ENCODE results near the gene CDV3. TPM values are rescaled to one million over a fixed set of nuclear protein-coding genes. Genes with fewer than 3 reads are reported as not detected.

CDV3 gene
- total and polyA plus RNA-seq, 10 of the 15 experiments (the other 5 are each of a cell fraction or from before 2014, with no cell fraction given) = 42.3 to 466 (median 136) TPM

- no peak for ATAC-seq
- no TSS peak for BruUV-seq (replicated peaks)
Measured at GRCh38 chr3:133611534-133611933, 38.0 kb downstream of the CDV3 start.

GRCh38 chr3:133620066-133620784 lies 46.7 kb downstream of the CDV3 start:
- H3K79me2 ChIP-seq (ENCODE audit: control insufficient read depth, insufficient read depth, low read length) = no peaks in the 10 kb centered on the region
- WGBS (ENCODE audit: insufficient coverage, insufficient replicate concordance, low lambda C conversion rate, missing lambda C conversion rate) = 37% methylated on average over 13 of the region's 13 CpGs
- no peaks in the 10 kb centered on the region for H3K9me3 ChIP-seq (replicated peaks; ENCODE audit: control insufficient read depth, insufficient read depth, low read length)
- SMC1A ChIA-PET (ENCODE audit: uncharacterized antibody, unreplicated experiment) = interaction anchor here (0.7 to 1.7 kb wide), 11 partner anchors 13 to 178 kb away, joined by 3 to 8 read pairs (median 4); no protein-coding TSS in a partner anchor
- no peak overlapping the region for H2AFZ ChIP-seq (ENCODE audit: control insufficient read depth, low read depth, low read length)
- FAIRE-seq (peak; percentile 97), ATAC-seq (peak; percentile 99), DNase-seq (ENCODE audit: low read depth, low spot score) (peak; percentile 94)
- BruUV-seq (replicated peaks) = no TSS peak
- RAD21 ChIA-PET (ENCODE audit: unreplicated experiment) = interaction anchor here (1.2 to 1.6 kb wide), 3 partner anchors 27 to 42 kb away, joined by 3 to 5 read pairs (median 3); no protein-coding TSS in a partner anchor
- H3K4me1 ChIP-seq (ENCODE audit: control insufficient read depth, insufficient read depth, low read length) = peaks cover 20% of the 10 kb centered on the region
- in situ Hi-C loops (cut with MboI) = no loop called here
- peaks cover 9 to 42% of the 10 kb centered on the region in 2 experiments for H3K36me3 ChIP-seq (ENCODE audit: control insufficient read depth in 2 of 2, insufficient read depth in 2 of 2, low read length in 1 of 2)
- peak overlapping the region; percentile 63 for H3K4me2 ChIP-seq (ENCODE audit: control insufficient read depth, insufficient read depth)
- H3K27ac ChIP-seq (ENCODE audit: control insufficient read depth, insufficient read depth) = peak overlapping the region; percentile 56; the same call in 1 of the 2 replicates
- no peaks in the 10 kb centered on the region for H3K27me3 ChIP-seq (replicated peaks in 1 of 2; ENCODE audit: control insufficient read depth in 2 of 2, insufficient read depth in 2 of 2, low read length in 1 of 2)
- no peaks in the 10 kb centered on the region for H4K20me1 ChIP-seq (ENCODE audit: control insufficient read depth, insufficient read depth)
- CTCF ChIA-PET = interaction anchor here (0.7 to 1.4 kb wide), 3 partner anchors 42 to 160 kb away, joined by 3 to 10 read pairs (median 3); no protein-coding TSS in a partner anchor
- no peak overlapping the region for H3K4me3 ChIP-seq
- no peak overlapping the region for H3K9ac ChIP-seq (ENCODE audit: control insufficient read depth, insufficient read depth, low read length)
- intact Hi-C loops (cut with micrococcal nuclease; ENCODE audit: unreplicated experiment) = loop anchor here (5.0 kb wide), 2 partner anchors 43 to 143 kb away; no protein-coding TSS in a partner anchor
- POLR2A ChIA-PET = interaction anchor here (0.8 to 1.0 kb wide), 2 partner anchors 47 to 48 kb away, joined by 4 to 5 read pairs; partner anchors contain the start of gene CDV3
- TF ChIP-seq ZNF687 (IDR thresholded peaks at IDR 0.05) (no peak), ATF3 (IDR thresholded peaks at IDR 0.05; ENCODE audit: borderline replicate concordance, extremely low read depth, low read depth, low read length) (no peak), MYC (IDR thresholded peaks at IDR 0.05; ENCODE audit: insufficient read depth, insufficient read length, insufficient replicate concordance, low read length, severe bottlenecking) (no peak), ZBTB33 (IDR thresholded peaks at IDR 0.05) (no peak), ZNF207 (IDR thresholded peaks at IDR 0.05; ENCODE audit: borderline replicate concordance) (no peak; the same call in 1 of the 2 replicates), BHLHE40 (IDR thresholded peaks at IDR 0.05; ENCODE audit: borderline replicate concordance in 1 of 2, low read depth in 2 of 2, low read length in 1 of 2) (no peak; a peak in 1 of 4 replicates)

More at GRCh38 chr3:133611534-133611933, 38.0 kb downstream of the CDV3 start:
- Histone ChIP-seq H3K27ac (ENCODE audit: control insufficient read depth, insufficient read depth) (no peak overlapping the region), H4K20me1 (ENCODE audit: control insufficient read depth, insufficient read depth) (no peaks in the 10 kb centered on the region), H3K9ac (ENCODE audit: control insufficient read depth, insufficient read depth, low read length) (no peak overlapping the region), H3K27me3 (replicated peaks in 1 of 2; ENCODE audit: control insufficient read depth in 2 of 2, insufficient read depth in 2 of 2, low read length in 1 of 2) (no peaks in the 10 kb centered on the region), H3K4me3 (no peak overlapping the region), H3K4me2 (ENCODE audit: control insufficient read depth, insufficient read depth) (no peak overlapping the region), H3K79me2 (ENCODE audit: control insufficient read depth, insufficient read depth, low read length) (no peaks in the 10 kb centered on the region), H2AFZ (ENCODE audit: control insufficient read depth, low read depth, low read length) (no peak overlapping the region), H3K36me3 (ENCODE audit: control insufficient read depth in 2 of 2, insufficient read depth in 2 of 2, low read length in 1 of 2) (peaks cover 8 to 43% of the 10 kb centered on the region in 2 experiments), H3K9me3 (replicated peaks; ENCODE audit: control insufficient read depth, insufficient read depth, low read length) (no peaks in the 10 kb centered on the region; the same call in 2 of the 3 replicates), H3K4me1 (ENCODE audit: control insufficient read depth, insufficient read depth, low read length) (no peaks in the 10 kb centered on the region)
- SMC1A ChIA-PET (ENCODE audit: uncharacterized antibody, unreplicated experiment) = interaction anchor here (0.6 to 1.3 kb wide), 2 partner anchors 38 to 162 kb away, joined by 3 read pairs; no protein-coding TSS in a partner anchor
- CTCF ChIA-PET = interaction anchor here (1.0 to 1.2 kb wide), 3 partner anchors 11 to 34 kb away, joined by 3 to 6 read pairs (median 3); no protein-coding TSS in a partner anchor
- FAIRE-seq = no peak
- 100% methylated on average over 2 of the region's 2 CpGs for WGBS (ENCODE audit: insufficient coverage, insufficient replicate concordance, low lambda C conversion rate, missing lambda C conversion rate)
- DNase-seq (ENCODE audit: low read depth, low spot score) = no peak
- in situ Hi-C loops (cut with MboI) = no loop called here
- no peak for TF ChIP-seq TAF1 (IDR thresholded peaks at IDR 0.05; ENCODE audit: borderline replicate concordance, low read depth, low read length)
- RAD21 ChIA-PET (ENCODE audit: unreplicated experiment) = no interaction called here
- POLR2A ChIA-PET = no interaction called here
- intact Hi-C loops (cut with micrococcal nuclease; ENCODE audit: unreplicated experiment) = no loop called here

Data from GM12878 (cell line).